ENCODE data around the gene AVPR1A.

AVPR1A gene

GRCh38 chr12:63150713-63151622 lies at the start of gene AVPR1A:
Gene AVPR1A, minus strand, starts transcription at chr12:63151201. Its CDS starts 365 bp downstream, at chr12:63150836.
- Histone ChIP-seq H3K4me3 (ENCODE audit: insufficient read depth, low read length, poor library complexity, severe bottlenecking) (no peak within 1 kb of the TSS), H3K27me3 (ENCODE audit: low read length) (no peaks in the 10 kb centered on the region), H3K36me3 (ENCODE audit: low read length) (no peaks in the 10 kb centered on the region), H3K4me2 (ENCODE audit: low read depth, low read length, poor library complexity, severe bottlenecking) (no peak within 1 kb of the TSS), H3F3A (ENCODE audit: insufficient read depth) (no peaks in the 10 kb centered on the region), H3K9me3 (ENCODE audit: insufficient read depth, low read length) (no peaks in the 10 kb centered on the region), H3K9me2 (replicated peaks; ENCODE audit: insufficient read depth, low read length) (no peaks in the 10 kb centered on the region), H3K9ac (ENCODE audit: low read length) (no peak within 1 kb of the TSS), H3K79me2 (ENCODE audit: insufficient read depth, low read length) (no peaks in the 10 kb centered on the region), H3K27ac (ENCODE audit: low read depth, low read length) (no peak within 1 kb of the TSS), H4K20me1 (ENCODE audit: low read depth, low read length) (no peaks in the 10 kb centered on the region), H2AFZ (ENCODE audit: low read depth, low read length, severe bottlenecking) (no peak within 1 kb of the TSS)
- TF ChIP-seq EZH2phosphoT487 (conservative IDR thresholded peaks at IDR 0.05; ENCODE audit: low read length) (no peak), CTCF (IDR thresholded peaks at IDR 0.05; ENCODE audit: insufficient read depth, low read length, poor library complexity, severe bottlenecking) (no peak)

- no peaks in the 10 kb centered on the region for H3K79me2 ChIP-seq (ENCODE audit: insufficient read depth, low read length)
- no peaks in the 10 kb centered on the region for H3F3A ChIP-seq (ENCODE audit: insufficient read depth)
- H3K4me3 ChIP-seq (ENCODE audit: insufficient read depth, low read length, poor library complexity, severe bottlenecking), result no peak overlapping the region
- no peak overlapping the region for H3K9ac ChIP-seq (ENCODE audit: low read length)
- no peaks in the 10 kb centered on the region for H4K20me1 ChIP-seq (ENCODE audit: low read depth, low read length)
- no peaks in the 10 kb centered on the region for H3K36me3 ChIP-seq (ENCODE audit: low read length)
- no peak overlapping the region for H3K4me2 ChIP-seq (ENCODE audit: low read depth, low read length, poor library complexity, severe bottlenecking)
- no peaks in the 10 kb centered on the region for H3K9me2 ChIP-seq (replicated peaks; ENCODE audit: insufficient read depth, low read length)
- no peaks in the 10 kb centered on the region for H3K9me3 ChIP-seq (ENCODE audit: insufficient read depth, low read length)
- TF ChIP-seq CTCF (IDR thresholded peaks at IDR 0.05; ENCODE audit: insufficient read depth, low read length, poor library complexity, severe bottlenecking) (no peak), EZH2phosphoT487 (conservative IDR thresholded peaks at IDR 0.05; ENCODE audit: low read length) (no peak)
- H3K27ac ChIP-seq (ENCODE audit: low read depth, low read length), result no peak overlapping the region
- H2AFZ ChIP-seq (ENCODE audit: low read depth, low read length, severe bottlenecking), result no peak overlapping the region
- H3K27me3 ChIP-seq (ENCODE audit: low read length), result no peaks in the 10 kb centered on the region
Observed at GRCh38 chr12:63196168-63196567, 45.2 kb upstream of the AVPR1A start.

- Histone ChIP-seq H3K9me2 (replicated peaks; ENCODE audit: insufficient read depth, low read length) (no peaks in the 10 kb centered on the region), H3K27me3 (ENCODE audit: low read length) (no peaks in the 10 kb centered on the region), H2AFZ (ENCODE audit: low read depth, low read length, severe bottlenecking) (no peak overlapping the region), H3K4me3 (ENCODE audit: insufficient read depth, low read length, poor library complexity, severe bottlenecking) (no peak overlapping the region), H3F3A (ENCODE audit: insufficient read depth) (no peaks in the 10 kb centered on the region), H3K27ac (ENCODE audit: low read depth, low read length) (no peak overlapping the region), H3K36me3 (ENCODE audit: low read length) (no peaks in the 10 kb centered on the region), H4K20me1 (ENCODE audit: low read depth, low read length) (no peaks in the 10 kb centered on the region), H3K4me2 (ENCODE audit: low read depth, low read length, poor library complexity, severe bottlenecking) (no peak overlapping the region), H3K9ac (ENCODE audit: low read length) (no peak overlapping the region), H3K79me2 (ENCODE audit: insufficient read depth, low read length) (no peaks in the 10 kb centered on the region), H3K9me3 (ENCODE audit: insufficient read depth, low read length) (peaks cover 6% of the 10 kb centered on the region; the same call in 1 of the 2 replicates)
- TF ChIP-seq EZH2phosphoT487 (conservative IDR thresholded peaks at IDR 0.05; ENCODE audit: low read length), result no peak
- no peak for TF ChIP-seq CTCF (IDR thresholded peaks at IDR 0.05; ENCODE audit: insufficient read depth, low read length, poor library complexity, severe bottlenecking)
Observed at GRCh38 chr12:63179224-63179623, 28.2 kb upstream of the AVPR1A start.
